Measurements from ENCODE around the gene PPP6R1.

The PPP6R1 gene

DNA sequence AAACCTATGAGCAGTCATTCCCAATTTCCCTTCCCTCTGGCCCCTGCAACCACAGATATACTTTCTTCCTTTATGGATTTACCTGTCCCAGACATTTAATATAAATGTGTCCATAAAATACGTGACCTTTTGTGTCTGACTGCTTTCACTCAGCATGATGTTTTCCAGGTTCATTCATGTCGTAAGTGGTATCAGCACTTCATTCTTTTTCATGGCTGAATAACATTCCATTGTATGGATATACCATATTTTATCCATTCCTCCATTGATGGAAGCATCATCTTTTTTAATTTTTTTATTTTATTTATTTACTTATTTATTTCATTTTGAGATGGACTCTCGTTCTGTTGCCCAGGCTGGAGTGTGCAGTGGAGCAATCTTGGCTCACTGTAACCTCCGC lies 8.0 kb upstream of the PPP6R1 start:
- Histone ChIP-seq H3K4me2 (ENCODE audit: low read length) (no peak overlapping the region), H3K4me1 (ENCODE audit: control insufficient read depth in 1 of 2, insufficient read depth in 2 of 2, low read length in 2 of 2) (no peaks in the 10 kb centered on the region), H3K23ac (ENCODE audit: low read length) (no peak overlapping the region), H3K27ac (ENCODE audit: low read depth, low read length) (no peak overlapping the region), H3K4me3 (ENCODE audit: low read depth, low read length) (no peak overlapping the region), H3K79me2 (ENCODE audit: control insufficient read depth, insufficient read depth, low read length, poor library complexity) (no peaks in the 10 kb centered on the region), H2BK5ac (ENCODE audit: low read depth, low read length, poor library complexity) (no peak overlapping the region), H3K9me3 (ENCODE audit: insufficient read depth, low read depth, low read length) (peaks cover 9% of the 10 kb centered on the region), H4K8ac (ENCODE audit: low read depth, low read length) (no peak overlapping the region), H3K79me1 (ENCODE audit: low read length) (no peaks in the 10 kb centered on the region), H2AK5ac (ENCODE audit: low read length) (no peak overlapping the region), H4K91ac (ENCODE audit: low read depth, low read length) (no peak overlapping the region), H3K27me3 (ENCODE audit: insufficient read depth, low read length) (no peaks in the 10 kb centered on the region), H4K12ac (ENCODE audit: low read depth, low read length) (no peak overlapping the region), H2BK120ac (ENCODE audit: insufficient read depth, low read length, poor library complexity) (no peak overlapping the region), H3K4ac (ENCODE audit: low read depth, low read length) (no peak overlapping the region), H3K14ac (ENCODE audit: low read length) (no peak overlapping the region), H3K36me3 (ENCODE audit: control insufficient read depth in 1 of 2, insufficient read depth in 2 of 2, low read length in 2 of 2) (peaks cover 0 to 11% of the 10 kb centered on the region in 2 experiments), H2AFZ (ENCODE audit: insufficient read depth, low read length, poor library complexity) (no peak overlapping the region), H3K9ac (ENCODE audit: low read length) (no peak overlapping the region), H2BK12ac (ENCODE audit: low read length) (no peak overlapping the region), H3K18ac (ENCODE audit: low read length) (no peak overlapping the region)
- no CpG with 5 or more reads among the region's 4 CpGs for WGBS (ENCODE audit: extremely low coverage, insufficient coverage, insufficient read length)
- DNase-seq, result no peak

DNA sequence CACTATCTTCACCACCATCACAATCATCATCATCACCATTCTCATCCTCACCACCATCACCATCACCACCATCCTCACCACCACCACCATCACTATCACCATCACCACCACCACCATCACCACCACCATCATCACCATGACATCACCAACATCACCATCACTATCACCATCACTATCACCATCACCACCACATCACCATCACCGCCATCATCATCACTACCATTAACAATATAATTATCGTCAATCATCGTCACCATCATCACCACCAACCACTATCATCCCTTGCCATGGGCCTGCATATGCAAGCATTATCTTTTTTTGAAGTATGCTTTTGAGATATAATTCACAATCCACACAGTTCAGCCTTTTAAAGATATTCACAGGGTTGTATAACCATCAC lies 7.6 kb upstream of the PPP6R1 start:
- Histone ChIP-seq H2BK120ac (ENCODE audit: insufficient read depth, low read length, poor library complexity) (no peak overlapping the region), H3K23ac (ENCODE audit: low read length) (no peak overlapping the region), H2BK12ac (ENCODE audit: low read length) (no peak overlapping the region), H2BK5ac (ENCODE audit: low read depth, low read length, poor library complexity) (no peak overlapping the region), H3K14ac (ENCODE audit: low read length) (no peak overlapping the region), H3K27ac (ENCODE audit: low read depth, low read length) (no peak overlapping the region), H4K8ac (ENCODE audit: low read depth, low read length) (no peak overlapping the region), H3K79me1 (ENCODE audit: low read length) (no peaks in the 10 kb centered on the region), H3K9me3 (ENCODE audit: insufficient read depth, low read depth, low read length) (peaks cover 9% of the 10 kb centered on the region), H3K18ac (ENCODE audit: low read length) (no peak overlapping the region), H3K9ac (ENCODE audit: low read length) (no peak overlapping the region), H3K27me3 (ENCODE audit: insufficient read depth, low read length) (no peaks in the 10 kb centered on the region), H3K36me3 (ENCODE audit: control insufficient read depth in 1 of 2, insufficient read depth in 2 of 2, low read length in 2 of 2) (peaks cover 0 to 8% of the 10 kb centered on the region in 2 experiments), H2AFZ (ENCODE audit: insufficient read depth, low read length, poor library complexity) (no peak overlapping the region), H2AK5ac (ENCODE audit: low read length) (no peak overlapping the region), H3K4me2 (ENCODE audit: low read length) (no peak overlapping the region), H4K91ac (ENCODE audit: low read depth, low read length) (no peak overlapping the region), H3K4ac (ENCODE audit: low read depth, low read length) (no peak overlapping the region), H3K4me3 (ENCODE audit: low read depth, low read length) (peak overlapping the region; percentile 14), H4K12ac (ENCODE audit: low read depth, low read length) (no peak overlapping the region), H3K79me2 (ENCODE audit: control insufficient read depth, insufficient read depth, low read length, poor library complexity) (no peaks in the 10 kb centered on the region), H3K4me1 (ENCODE audit: control insufficient read depth in 1 of 2, insufficient read depth in 2 of 2, low read length in 2 of 2) (no peaks in the 10 kb centered on the region)
- no peak for DNase-seq
- 100% methylated on average over 2 of the region's 3 CpGs for WGBS (ENCODE audit: extremely low coverage, insufficient coverage, insufficient read length)

DNA sequence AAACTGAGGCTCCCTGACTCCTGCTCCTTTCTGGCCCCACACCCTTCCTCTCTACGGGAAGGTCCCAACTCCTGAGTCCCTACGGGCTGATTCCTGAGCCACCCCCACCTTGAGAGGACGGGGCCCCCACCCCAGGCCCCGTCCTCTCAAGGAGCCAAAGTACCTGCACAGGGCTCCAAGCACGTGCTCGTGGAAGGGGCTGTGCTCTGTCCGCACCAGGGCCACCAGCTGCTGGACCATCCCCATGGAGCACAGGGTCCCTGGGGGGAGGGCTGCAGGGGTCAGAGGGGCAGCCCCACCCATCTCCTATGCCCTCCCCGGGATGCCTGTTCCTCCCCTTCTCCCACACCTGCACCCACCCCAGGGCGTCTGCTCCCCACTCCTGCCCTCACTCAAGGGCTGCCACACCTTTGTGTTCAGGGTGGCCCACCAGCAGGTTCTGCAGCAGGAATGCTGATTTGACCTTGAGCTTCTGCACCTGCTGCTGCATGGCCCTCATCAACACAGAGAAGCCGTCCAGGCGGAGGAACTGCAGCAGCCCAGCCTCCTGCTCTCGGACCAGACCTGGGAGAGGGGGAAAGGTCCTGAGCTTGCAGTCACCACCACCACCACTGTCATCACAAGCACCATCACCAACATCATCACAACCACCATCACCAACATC lies 7.0 kb upstream of the PPP6R1 start:
- Histone ChIP-seq H3K9me3 (ENCODE audit: insufficient read depth, low read depth, low read length) (peaks cover 9% of the 10 kb centered on the region), H3K79me1 (ENCODE audit: low read length) (no peaks in the 10 kb centered on the region), H3K14ac (ENCODE audit: low read length) (no peak overlapping the region), H3K36me3 (ENCODE audit: control insufficient read depth in 1 of 2, insufficient read depth in 2 of 2, low read length in 2 of 2) (peaks cover 0 to 8% of the 10 kb centered on the region in 2 experiments), H3K27me3 (ENCODE audit: insufficient read depth, low read length) (no peaks in the 10 kb centered on the region), H2BK12ac (ENCODE audit: low read length) (no peak overlapping the region), H2AFZ (ENCODE audit: insufficient read depth, low read length, poor library complexity) (no peak overlapping the region), H3K4ac (ENCODE audit: low read depth, low read length) (no peak overlapping the region), H3K4me1 (ENCODE audit: control insufficient read depth in 1 of 2, insufficient read depth in 2 of 2, low read length in 2 of 2) (no peaks in the 10 kb centered on the region), H3K23ac (ENCODE audit: low read length) (no peak overlapping the region), H3K9ac (ENCODE audit: low read length) (no peak overlapping the region), H3K4me3 (ENCODE audit: low read depth, low read length) (peak overlapping the region; percentile 14), H2BK120ac (ENCODE audit: insufficient read depth, low read length, poor library complexity) (no peak overlapping the region), H4K91ac (ENCODE audit: low read depth, low read length) (no peak overlapping the region), H2BK5ac (ENCODE audit: low read depth, low read length, poor library complexity) (no peak overlapping the region), H3K18ac (ENCODE audit: low read length) (no peak overlapping the region), H3K4me2 (ENCODE audit: low read length) (no peak overlapping the region), H4K8ac (ENCODE audit: low read depth, low read length) (no peak overlapping the region), H3K79me2 (ENCODE audit: control insufficient read depth, insufficient read depth, low read length, poor library complexity) (no peaks in the 10 kb centered on the region), H3K27ac (ENCODE audit: low read depth, low read length) (no peak overlapping the region), H4K12ac (ENCODE audit: low read depth, low read length) (no peak overlapping the region), H2AK5ac (ENCODE audit: low read length) (no peak overlapping the region)
- WGBS (ENCODE audit: extremely low coverage, insufficient coverage, insufficient read length), result no CpG with 5 or more reads among the region's 12 CpGs
- DNase-seq, result no peak

DNA sequence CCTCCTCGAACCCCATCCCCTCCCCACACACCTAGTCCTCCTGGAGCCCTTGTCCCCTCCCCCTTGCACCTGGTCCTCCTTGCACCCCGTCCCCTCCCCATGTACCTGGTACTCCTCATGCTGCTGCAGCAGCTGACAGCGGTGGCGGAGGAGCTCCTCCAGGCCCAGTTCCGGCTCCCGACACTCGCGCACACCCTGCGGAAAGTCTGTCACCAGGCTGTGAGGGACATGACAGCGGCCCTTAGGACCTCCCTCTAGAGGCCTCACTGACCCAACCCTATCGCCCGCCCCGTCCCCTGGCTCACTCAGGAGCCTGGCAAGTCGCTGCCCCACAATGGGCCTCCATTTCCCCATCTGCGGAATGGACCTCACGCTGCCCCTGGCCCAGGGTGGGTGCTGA lies 6.4 kb upstream of the PPP6R1 start:
- no peak for DNase-seq
- Histone ChIP-seq H3K4me3 (ENCODE audit: low read depth, low read length) (no peak overlapping the region), H4K8ac (ENCODE audit: low read depth, low read length) (no peak overlapping the region), H3K9ac (ENCODE audit: low read length) (no peak overlapping the region), H2AFZ (ENCODE audit: insufficient read depth, low read length, poor library complexity) (no peak overlapping the region), H3K27ac (ENCODE audit: low read depth, low read length) (no peak overlapping the region), H4K91ac (ENCODE audit: low read depth, low read length) (no peak overlapping the region), H3K27me3 (ENCODE audit: insufficient read depth, low read length) (no peaks in the 10 kb centered on the region), H3K79me2 (ENCODE audit: control insufficient read depth, insufficient read depth, low read length, poor library complexity) (no peaks in the 10 kb centered on the region), H2BK5ac (ENCODE audit: low read depth, low read length, poor library complexity) (no peak overlapping the region), H3K23ac (ENCODE audit: low read length) (no peak overlapping the region), H3K9me3 (ENCODE audit: insufficient read depth, low read depth, low read length) (peaks cover 5% of the 10 kb centered on the region), H3K4ac (ENCODE audit: low read depth, low read length) (no peak overlapping the region), H3K14ac (ENCODE audit: low read length) (no peak overlapping the region), H3K4me2 (ENCODE audit: low read length) (no peak overlapping the region), H2AK5ac (ENCODE audit: low read length) (no peak overlapping the region), H2BK120ac (ENCODE audit: insufficient read depth, low read length, poor library complexity) (no peak overlapping the region), H3K79me1 (ENCODE audit: low read length) (no peaks in the 10 kb centered on the region), H3K18ac (ENCODE audit: low read length) (no peak overlapping the region), H3K36me3 (ENCODE audit: control insufficient read depth in 1 of 2, insufficient read depth in 2 of 2, low read length in 2 of 2) (peaks cover 0 to 4% of the 10 kb centered on the region in 2 experiments), H4K12ac (ENCODE audit: low read depth, low read length) (no peak overlapping the region), H3K4me1 (ENCODE audit: control insufficient read depth in 1 of 2, insufficient read depth in 2 of 2, low read length in 2 of 2) (no peaks in the 10 kb centered on the region), H2BK12ac (ENCODE audit: low read length) (no peak overlapping the region)
- no CpG with 5 or more reads among the region's 16 CpGs for WGBS (ENCODE audit: extremely low coverage, insufficient coverage, insufficient read length)

All from trophoblast cell (in vitro differentiated cells and primary cell).